CD8-positive, alpha-beta memory T cell (primary cell): ENCODE measurements around the gene RAB20. TPM values are rescaled to one million over a fixed set of nuclear protein-coding genes. Genes with fewer than 3 reads are reported as not detected.
A peak's percentile ranks its signal among the peaks of the same experiment; 100 is the strongest.

Source experiments
- CTCF ChIA-PET: fragments of 350-600 bp; sonication (Branson Sonifier 250); formaldehyde crosslinking; loops from one replicate; lab custom pipeline; 2021; ENCODE audit warnings: antibody characterized with exemption; lab: Charles Lee
- POLR2A ChIA-PET: fragments of 350-600 bp; sonication (Branson Sonifier 250); formaldehyde crosslinking; loops from one replicate; lab custom pipeline; 2021; ENCODE audit warnings: antibody characterized with exemption; lab: Charles Lee
- DNase-seq, 5 donors: peaks; one replicate each; pipeline versions ENCODE4 v3.0.0 to v3.0.0-alpha.2; 2020 to 2022; ENCODE audit warnings: mixed read lengths in 1 of 5
- H3K27ac ChIP-seq: one replicate; pipeline ENCODE4 v1.7.0; 2013; ENCODE audit warnings: low read depth, mild to moderate bottlenecking, low read length, moderate library complexity
- H3K27me3 ChIP-seq: 2 replicates; pipeline ENCODE4 v1.7.0; 2013; ENCODE audit warnings: low read length, mild to moderate bottlenecking; ENCODE audit not compliant: insufficient read depth, poor library complexity, severe bottlenecking
- H3K36me3 ChIP-seq: 2 replicates; pipeline ENCODE4 v1.7.0; 2013; ENCODE audit warnings: mild to moderate bottlenecking, low read length, moderate library complexity; ENCODE audit not compliant: insufficient read depth
- H3K4me1 ChIP-seq: 2 replicates; pipeline ENCODE4 v1.7.0; 2013; ENCODE audit warnings: mild to moderate bottlenecking, low read length, moderate library complexity; ENCODE audit not compliant: insufficient read depth
- H3K4me3 ChIP-seq: 2 replicates; pipeline ENCODE4 v1.7.0; 2013; ENCODE audit warnings: mild to moderate bottlenecking, low read length
- H3K9me3 ChIP-seq: 2 replicates; pipeline ENCODE4 v1.7.0; 2013; ENCODE audit warnings: mild to moderate bottlenecking, low read length
- H3K27ac Mint-ChIP-seq, 8 donors: one replicate each; pipeline ENCODE4 v1.8.0; 2020 to 2021; ENCODE audit warnings: mixed read lengths in 8 of 8, mild to moderate bottlenecking in 6 of 8, inconsistent platforms in 3 of 8, moderate library complexity in 3 of 8
- H3K27me3 Mint-ChIP-seq, 2 donors: one replicate each; pipeline ENCODE4 v1.8.0; 2020 to 2021; ENCODE audit warnings: mixed read lengths in 2 of 2, mild to moderate bottlenecking in 1 of 2, moderate library complexity in 1 of 2
- H3K36me3 Mint-ChIP-seq, 3 donors: one replicate each; pipeline ENCODE4 v1.8.0; 2020 to 2021; ENCODE audit warnings: mixed read lengths in 3 of 3, inconsistent platforms in 1 of 3, mild to moderate bottlenecking in 1 of 3
- H3K4me1 Mint-ChIP-seq, 3 donors: one replicate each; pipeline ENCODE4 v1.8.0; 2020 to 2021; ENCODE audit warnings: mixed read lengths in 3 of 3, inconsistent platforms in 1 of 3, mild to moderate bottlenecking in 1 of 3
- H3K4me3 Mint-ChIP-seq, 7 donors: one replicate each; pipeline ENCODE4 v1.8.0; 2020 to 2021; ENCODE audit warnings: mixed read lengths in 7 of 7, mild to moderate bottlenecking in 6 of 7, moderate library complexity in 4 of 7, inconsistent platforms in 2 of 7
- H3K9me3 Mint-ChIP-seq, 5 donors: one replicate each; pipeline ENCODE4 v1.8.0; 2020 to 2022; ENCODE audit warnings: mixed read lengths in 5 of 5, mild to moderate bottlenecking in 3 of 5, moderate library complexity in 2 of 5, inconsistent platforms in 1 of 5
- polyA plus RNA-seq: library from polyadenylated mRNA; unstranded; fragments of 300-500 nt; fragmentation: Illumina TruSeq; gene quantifications from one replicate; pipeline ENCODE4 v1.2.3, GENCODE V29; 2021
- total RNA-seq, 2 experiments: library from RNA; stranded (reverse); gene quantifications; one replicate each; pipeline ENCODE4 v1.2.3, GENCODE V29; 2021

Gene RAB20
- total and polyA plus RNA-seq, 3 experiments from 2014 or later = 0.84 to 2.7 (median 1.2) TPM

DNA sequence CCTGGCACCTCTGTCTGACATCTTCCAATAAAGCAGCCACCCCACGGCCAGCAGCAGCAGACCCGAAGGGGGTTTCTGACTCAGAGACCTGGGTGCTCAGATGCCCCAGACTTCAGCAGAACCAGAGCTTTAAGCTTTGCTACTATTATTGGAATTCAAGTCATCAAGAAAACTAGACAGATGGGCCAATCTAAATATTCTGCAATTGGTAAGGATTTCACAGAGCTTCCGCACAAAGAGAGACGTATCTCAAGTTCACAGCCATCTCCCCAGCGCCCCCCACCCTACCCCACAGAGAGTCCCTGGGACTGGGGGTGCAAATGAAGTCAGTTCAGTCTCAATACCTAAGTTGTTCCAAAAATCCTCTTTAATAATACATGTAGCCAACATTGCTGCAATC lies 38.8 kb downstream of the RAB20 start:
- Histone ChIP-seq H3K27ac (no peak overlapping the region), H3K4me3 (no peak overlapping the region), H3K9me3 (no peaks in the 10 kb centered on the region), H3K27me3 (no peaks in the 10 kb centered on the region), H3K36me3 (no peaks in the 10 kb centered on the region), H3K4me1 (peaks cover 19% of the 10 kb centered on the region)
- Mint-ChIP-seq H3K27me3 (peaks cover 0 to 1% of the 10 kb centered on the region in 2 donors), H3K27ac (no peak overlapping the region), H3K9me3 (no peaks in the 10 kb centered on the region), H3K36me3 (peaks cover 0 to 2% (median 0%) of the 10 kb centered on the region in 3 donors), H3K4me3 (no peak overlapping the region), H3K4me1 (peaks cover 21 to 32% (median 24%) of the 10 kb centered on the region in 3 donors)
- ChIA-PET POLR2A (no interaction called here), CTCF (no interaction called here)
- DNase-seq = no peak

DNA sequence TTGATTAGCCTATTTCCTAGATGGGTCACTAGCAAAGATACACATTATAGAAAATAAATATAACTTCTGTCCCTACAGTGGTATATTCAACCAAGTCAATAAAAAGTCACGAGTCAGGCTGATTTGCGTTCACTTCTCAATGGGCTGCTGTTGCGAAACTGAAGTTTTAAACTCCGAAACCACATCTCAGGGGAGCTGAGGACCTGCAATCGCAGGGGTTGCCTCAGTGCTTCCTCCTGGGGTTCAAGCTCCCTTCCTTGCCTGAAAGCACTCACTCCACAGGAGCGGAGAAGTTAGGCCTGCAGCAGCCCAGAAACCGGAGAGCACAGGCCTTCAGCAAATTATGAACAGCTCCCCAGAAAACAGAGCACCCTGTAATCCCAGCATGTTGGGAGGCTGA lies 39.6 kb downstream of the RAB20 start:
- no peaks in the 10 kb centered on the region for H3K9me3 ChIP-seq
- Mint-ChIP-seq H3K9me3 (no peaks in the 10 kb centered on the region), H3K4me1 (peaks cover 21 to 32% (median 24%) of the 10 kb centered on the region in 3 donors), H3K27ac (peak overlapping the region in 1 of 8 donors; percentile 57), H3K4me3 (no peak overlapping the region), H3K27me3 (peaks cover 0 to 1% of the 10 kb centered on the region in 2 donors), H3K36me3 (peaks cover 0 to 2% (median 0%) of the 10 kb centered on the region in 3 donors)
- no peak overlapping the region for H3K4me3 ChIP-seq
- ChIA-PET POLR2A (no interaction called here), CTCF (no interaction called here)
- no peaks in the 10 kb centered on the region for H3K36me3 ChIP-seq
- no peaks in the 10 kb centered on the region for H3K27me3 ChIP-seq
- H3K27ac ChIP-seq = no peak overlapping the region
- H3K4me1 ChIP-seq = peaks cover 19% of the 10 kb centered on the region
- DNase-seq = no peak

DNA sequence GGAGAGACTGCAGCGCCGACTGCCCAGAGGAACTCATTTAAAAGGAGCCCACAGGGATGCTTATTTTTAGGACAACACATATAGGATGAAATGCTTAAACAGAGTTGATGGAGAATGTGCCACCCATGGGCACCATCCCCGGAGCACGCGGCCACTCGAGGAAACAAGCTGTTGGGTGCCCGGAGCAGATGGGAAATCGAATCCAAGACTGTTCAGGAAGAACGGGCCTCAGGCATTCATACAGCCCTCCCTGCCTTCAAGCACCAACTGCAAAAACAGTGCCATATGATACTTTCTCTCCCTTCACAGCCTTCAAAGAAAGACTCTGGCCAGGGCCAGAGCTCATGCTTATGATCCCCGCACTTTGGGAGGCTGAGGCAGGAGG lies 40.2 kb downstream of the RAB20 start:
- H3K36me3 ChIP-seq = no peaks in the 10 kb centered on the region
- H3K9me3 Mint-ChIP-seq = no peaks in the 10 kb centered on the region
- H3K4me3 ChIP-seq = no peak overlapping the region
- H3K27ac ChIP-seq = no peak overlapping the region
- no peaks in the 10 kb centered on the region for H3K9me3 ChIP-seq
- no peak for DNase-seq
- H3K27me3 Mint-ChIP-seq = peaks cover 0 to 2% of the 10 kb centered on the region in 2 donors
- ChIA-PET CTCF (no interaction called here), POLR2A (no interaction called here)
- no peaks in the 10 kb centered on the region for H3K27me3 ChIP-seq
- H3K4me1 ChIP-seq = peaks cover 19% of the 10 kb centered on the region
- no peak overlapping the region for H3K27ac Mint-ChIP-seq
- peaks cover 21 to 26% (median 22%) of the 10 kb centered on the region in 3 donors for H3K4me1 Mint-ChIP-seq
- H3K36me3 Mint-ChIP-seq = peaks cover 0 to 2% (median 0%) of the 10 kb centered on the region in 3 donors
- H3K4me3 Mint-ChIP-seq = no peak overlapping the region

- peaks cover 16 to 19% (median 17%) of the 10 kb centered on the region in 3 donors for H3K4me1 Mint-ChIP-seq
- Histone ChIP-seq H3K4me1 (peaks cover 14% of the 10 kb centered on the region), H3K9me3 (no peaks in the 10 kb centered on the region), H3K36me3 (no peaks in the 10 kb centered on the region), H3K27me3 (no peaks in the 10 kb centered on the region), H3K27ac (no peak overlapping the region), H3K4me3 (no peak overlapping the region)
- H3K9me3 Mint-ChIP-seq = no peaks in the 10 kb centered on the region
- ChIA-PET CTCF (no interaction called here), POLR2A (no interaction called here)
- no peak overlapping the region for H3K27ac Mint-ChIP-seq
- DNase-seq = no peak
- H3K4me3 Mint-ChIP-seq = no peak overlapping the region
- peaks cover 0 to 2% (median 0%) of the 10 kb centered on the region in 3 donors for H3K36me3 Mint-ChIP-seq
- H3K27me3 Mint-ChIP-seq = peaks cover 0 to 4% of the 10 kb centered on the region in 2 donors
Measured at GRCh38 chr13:110520431-110521295, 40.9 kb downstream of the RAB20 start.

- no peaks in the 10 kb centered on the region for H3K9me3 ChIP-seq
- H3K27ac Mint-ChIP-seq = no peak overlapping the region
- H3K9me3 Mint-ChIP-seq = no peaks in the 10 kb centered on the region
- POLR2A ChIA-PET = no interaction called here
- H3K27ac ChIP-seq = no peak overlapping the region
- CTCF ChIA-PET = interaction anchor here (0.7 kb wide), 1 partner anchor 74 kb away, joined by 4 read pairs; no protein-coding TSS in a partner anchor
- H3K4me3 Mint-ChIP-seq = no peak overlapping the region
- no peak overlapping the region for H3K4me3 ChIP-seq
- DNase-seq = no peak
- H3K27me3 Mint-ChIP-seq = peaks cover 0 to 4% of the 10 kb centered on the region in 2 donors
- peaks cover 5 to 8% (median 6%) of the 10 kb centered on the region in 3 donors for H3K4me1 Mint-ChIP-seq
- H3K36me3 ChIP-seq = no peaks in the 10 kb centered on the region
- H3K36me3 Mint-ChIP-seq = peaks cover 0 to 2% (median 0%) of the 10 kb centered on the region in 3 donors
- H3K4me1 ChIP-seq = peaks cover 2% of the 10 kb centered on the region
- H3K27me3 ChIP-seq = no peaks in the 10 kb centered on the region
Measured at GRCh38 chr13:110519506-110519905, 42.0 kb downstream of the RAB20 start.

DNA sequence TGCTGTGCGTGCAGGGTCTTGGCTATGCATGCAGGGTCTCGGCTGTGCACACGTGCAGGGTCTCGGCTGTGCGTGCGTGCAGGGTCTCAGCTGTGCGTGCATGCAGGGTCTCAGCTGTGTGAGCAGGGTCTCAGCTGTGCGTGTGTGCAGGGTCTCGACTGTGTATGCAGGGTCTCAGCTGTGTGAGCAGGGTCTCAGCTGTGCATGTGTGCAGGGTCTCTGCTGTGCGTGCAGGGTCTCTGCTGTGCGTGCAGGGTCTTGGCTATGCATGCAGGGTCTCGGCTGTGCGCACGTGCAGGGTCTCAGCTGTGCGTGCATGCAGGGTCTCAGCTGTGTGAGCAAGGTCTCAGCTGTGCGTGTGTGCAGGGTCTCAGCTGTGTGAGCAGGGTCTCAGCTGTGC lies 42.5 kb downstream of the RAB20 start:
- H3K9me3 ChIP-seq = no peaks in the 10 kb centered on the region
- no peak overlapping the region for H3K27ac ChIP-seq
- ChIA-PET CTCF (no interaction called here), POLR2A (no interaction called here)
- no peaks in the 10 kb centered on the region for H3K4me1 ChIP-seq
- peaks cover 0 to 2% (median 0%) of the 10 kb centered on the region in 3 donors for H3K36me3 Mint-ChIP-seq
- peaks cover 0 to 4% of the 10 kb centered on the region in 2 donors for H3K27me3 Mint-ChIP-seq
- H3K27me3 ChIP-seq = no peaks in the 10 kb centered on the region
- no peaks in the 10 kb centered on the region for H3K36me3 ChIP-seq
- DNase-seq = no peak
- H3K9me3 Mint-ChIP-seq = no peaks in the 10 kb centered on the region
- H3K4me1 Mint-ChIP-seq = peaks cover under 1 to 3% (median under 1%) of the 10 kb centered on the region in 3 donors
- no peak overlapping the region for H3K4me3 ChIP-seq
- no peak overlapping the region for H3K4me3 Mint-ChIP-seq
- H3K27ac Mint-ChIP-seq = no peak overlapping the region

DNA sequence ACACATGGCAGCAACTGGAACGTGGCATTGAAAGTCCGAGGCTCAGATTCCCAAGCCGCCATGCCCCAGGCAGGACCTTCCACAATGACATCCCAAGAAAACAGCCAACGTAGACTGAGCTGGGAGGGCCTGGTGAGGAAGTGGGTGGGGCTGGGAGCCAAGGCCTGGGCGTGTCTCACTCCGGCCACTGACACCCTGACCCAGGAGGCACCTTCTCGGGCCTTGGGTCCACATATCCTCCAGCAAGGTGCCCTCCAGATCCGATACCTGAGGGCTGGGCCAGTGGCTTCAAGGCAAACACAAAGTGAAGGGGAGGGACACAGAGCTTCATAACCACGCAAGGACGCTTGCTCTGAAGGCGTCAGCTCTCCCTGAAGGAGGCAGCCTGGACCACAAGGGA lies 43.0 kb downstream of the RAB20 start:
- no peaks in the 10 kb centered on the region for H3K36me3 ChIP-seq
- ChIA-PET CTCF (no interaction called here), POLR2A (no interaction called here)
- H3K27me3 Mint-ChIP-seq = peaks cover 0 to 4% of the 10 kb centered on the region in 2 donors
- no peaks in the 10 kb centered on the region for H3K4me1 Mint-ChIP-seq
- peaks cover 0 to 2% (median 0%) of the 10 kb centered on the region in 5 donors for H3K9me3 Mint-ChIP-seq
- no peak overlapping the region for H3K27ac Mint-ChIP-seq
- H3K4me3 Mint-ChIP-seq = no peak overlapping the region
- H3K27ac ChIP-seq = no peak overlapping the region
- H3K27me3 ChIP-seq = no peaks in the 10 kb centered on the region
- H3K9me3 ChIP-seq = no peaks in the 10 kb centered on the region
- DNase-seq = no peak
- H3K4me3 ChIP-seq = no peak overlapping the region
- peaks cover 0 to 2% (median 0%) of the 10 kb centered on the region in 3 donors for H3K36me3 Mint-ChIP-seq
- H3K4me1 ChIP-seq = no peaks in the 10 kb centered on the region

GRCh38 chr13:110518226-110518525 lies 43.3 kb downstream of the RAB20 start:
- H3K36me3 ChIP-seq = no peaks in the 10 kb centered on the region
- Mint-ChIP-seq H3K9me3 (peaks cover 0 to 2% (median 0%) of the 10 kb centered on the region in 5 donors), H3K4me3 (no peak overlapping the region), H3K27me3 (peaks cover 0 to 3% of the 10 kb centered on the region in 2 donors), H3K27ac (no peak overlapping the region), H3K4me1 (no peaks in the 10 kb centered on the region), H3K36me3 (peaks cover 0 to 2% (median 0%) of the 10 kb centered on the region in 3 donors)
- H3K4me3 ChIP-seq = no peak overlapping the region
- no peaks in the 10 kb centered on the region for H3K9me3 ChIP-seq
- CTCF ChIA-PET = no interaction called here
- no peak for DNase-seq
- no peaks in the 10 kb centered on the region for H3K27me3 ChIP-seq
- no peaks in the 10 kb centered on the region for H3K4me1 ChIP-seq
- no peak overlapping the region for H3K27ac ChIP-seq
- POLR2A ChIA-PET = no interaction called here
